K562 (cell line): ENCODE measurements around the gene LRRC19. TPM values are rescaled to one million over a fixed set of nuclear protein-coding genes. Genes with fewer than 3 reads are reported as not detected.

Source experiments
- ATAC-seq: fragments of 200-7000 bp; cut with Tn5 transposase; 3 replicates; pipeline ENCODE4 v1.9.1; 2020; ENCODE audit warnings: moderate library complexity
- BruUV-seq: library from RNA; stranded (reverse); fragments of 400-500 nt; replicated peaks from 2 replicates; lab custom pipeline; 2021; lab: Mats Ljungman, UMichigan
- CTCF ChIA-PET: fragments of 300-600 bp; formaldehyde crosslinking; extraction: SDS; loops from one replicate; lab custom pipeline; 2021; ENCODE audit warnings: low intra/inter-chr PET ratio; lab: Yijun Ruan, JAX
- POLR2A ChIA-PET: fragments of 300-600, 350-650 bp; sonication (Branson Sonifier 250); formaldehyde crosslinking; extraction: SDS; loops from one replicate; lab custom pipeline; 2021; ENCODE audit warnings: antibody characterized with exemption, inconsistent platforms; lab: Yijun Ruan, JAX
- DNase-seq, 4 experiments: peaks; one replicate each; pipeline versions ENCODE4 v3.0.0 to v3.0.0-alpha.2; 2011 to 2018; ENCODE audit warnings: low spot score in 3 of 4, mixed read lengths in 3 of 4; ENCODE audit errors: extremely low read depth in 1 of 4
- FAIRE-seq: peaks from 2 replicates; lab custom pipeline; 2011; peaks lifted over from hg19 to GRCh38; lab: Jason Lieb, UNC
- H2AFZ ChIP-seq: 2 replicates; pipeline ENCODE4 v1.6.0; 2011; ENCODE audit warnings: low read depth, low read length, control low read depth, inconsistent platforms
- H3K27ac ChIP-seq: fragments of 200-600 bp; 3 replicates; pipeline ENCODE4 v1.8.0; 2011; ENCODE audit warnings: low read depth, mild to moderate bottlenecking, control low read depth, inconsistent platforms, low read length, moderate library complexity, mixed read lengths; ENCODE audit errors: extremely low read depth
- H3K27me3 ChIP-seq, 2 experiments: fragments of 300-600 bp in 1 of 2; 2 replicates in 1 of 2; 3 replicates in 1 of 2; pipeline versions ENCODE4 v1.6.0 to v1.8.0; 2011; ENCODE audit warnings: inconsistent platforms in 2 of 2, low read length in 2 of 2, mild to moderate bottlenecking in 1 of 2, mixed read lengths in 1 of 2, moderate library complexity in 1 of 2; ENCODE audit not compliant: control insufficient read depth in 2 of 2, insufficient read depth in 2 of 2
- H3K36me3 ChIP-seq: fragments of 300-600 bp; 3 replicates; pipeline ENCODE4 v1.8.0; 2011; ENCODE audit warnings: mild to moderate bottlenecking, low read length, inconsistent platforms; ENCODE audit not compliant: control insufficient read depth, insufficient read depth
- H3K4me1 ChIP-seq, 2 experiments: fragments of 200-600 bp in 1 of 2; replicated peaks in 1 of 2; 2 replicates in 1 of 2; 3 replicates in 1 of 2; pipeline versions ENCODE4 v1.5.1 to v1.8.0; 2011; ENCODE audit warnings: inconsistent platforms in 2 of 2, low read length in 2 of 2, mild to moderate bottlenecking in 1 of 2, mixed read lengths in 1 of 2, moderate library complexity in 1 of 2; ENCODE audit not compliant: control insufficient read depth in 2 of 2, insufficient read depth in 2 of 2
- H3K4me2 ChIP-seq: 2 replicates; pipeline ENCODE4 v1.6.1; 2011; ENCODE audit warnings: low read length, control low read depth, inconsistent platforms, mixed read lengths; ENCODE audit not compliant: insufficient read depth
- H3K4me3 ChIP-seq: fragments of 200-600 bp; sonication (generic), shearing (Covaris generic); 2 replicates; pipeline ENCODE4 v1.5.1; 2016; ENCODE audit warnings: control low read depth, inconsistent platforms
- H3K79me2 ChIP-seq: fragments of 200-600 bp; 3 replicates; pipeline ENCODE4 v1.8.0; 2011; ENCODE audit warnings: low read length, inconsistent platforms; ENCODE audit not compliant: control insufficient read depth, insufficient read depth
- H3K9ac ChIP-seq, 2 experiments: 2 replicates each; pipeline versions ENCODE4 v1.6.0 to v1.6.1; 2011; ENCODE audit warnings: low read depth in 2 of 2, low read length in 2 of 2, control low read depth in 1 of 2, inconsistent platforms in 1 of 2, mild to moderate bottlenecking in 1 of 2, mixed read lengths in 1 of 2; ENCODE audit not compliant: insufficient read depth in 1 of 2
- H3K9me1 ChIP-seq: one replicate; pipeline ENCODE4 v1.6.0; 2011; ENCODE audit warnings: inconsistent platforms, mild to moderate bottlenecking, low read length, moderate library complexity; ENCODE audit not compliant: control insufficient read depth, insufficient read depth
- H3K9me3 ChIP-seq: replicated peaks from 2 replicates; pipeline ENCODE4 v1.5.1; 2011; ENCODE audit warnings: low read depth, low read length, inconsistent platforms; ENCODE audit not compliant: control insufficient read depth, insufficient read depth
- H4K20me1 ChIP-seq: replicated peaks from 2 replicates; pipeline ENCODE4 v1.6.1; 2011; ENCODE audit warnings: low read length, inconsistent platforms, mixed read lengths; ENCODE audit not compliant: control insufficient read depth, insufficient read depth
- C11orf30 ChIP-seq: fragments of 450-650 bp; IDR thresholded peaks from 2 replicates; pipeline ENCODE4 v1.6.1; 2016; ENCODE audit warnings: low read depth, mild to moderate bottlenecking
- CREBBP ChIP-seq: IDR thresholded peaks from one replicate; pipeline ENCODE4 v1.6.1; 2012; ENCODE audit warnings: low read depth, mild to moderate bottlenecking, control low read depth, inconsistent platforms, low read length
- CSDE1 ChIP-seq, 2 experiments: fragments of 450-650 bp; IDR thresholded peaks; 2 replicates each; pipeline ENCODE4 v1.6.1; 2016; ENCODE audit warnings: mild to moderate bottlenecking in 1 of 2
- CXXC5 ChIP-seq: fragments of 250-450 bp; sonication (Bioruptor Pico); IDR thresholded peaks from 2 replicates; pipeline ENCODE4 v1.8.0; 2022; ENCODE audit warnings: inconsistent platforms, mild to moderate bottlenecking, moderate library complexity
- DACH1 ChIP-seq: fragments of 450-650 bp; IDR thresholded peaks from 2 replicates; pipeline ENCODE4 v1.6.1; 2018; ENCODE audit not compliant: partially characterized antibody
- E2F4 ChIP-seq: sonication (generic); formaldehyde crosslinking; IDR thresholded peaks from 2 replicates; pipeline ENCODE4 v1.8.0; 2022; ENCODE audit warnings: mild to moderate bottlenecking, low read depth, missing genetic modification reagents
- HEY1 ChIP-seq: fragments of 250-450 bp; sonication (Bioruptor Pico); IDR thresholded peaks from 2 replicates; pipeline ENCODE4 v1.5.0; 2020; ENCODE audit warnings: mild to moderate bottlenecking, moderate library complexity, borderline replicate concordance
- MAFF ChIP-seq: IDR thresholded peaks from 2 replicates; pipeline ENCODE4 v1.6.1; 2012; ENCODE audit warnings: low read length, improper control_type of control experiment
- MAFG ChIP-seq: fragments of 450-650 bp; conservative IDR thresholded peaks from 2 replicates; pipeline ENCODE4 v1.6.1; 2016; ENCODE audit warnings: missing genetic modification characterization, missing compliant biosample characterization
- MAFK ChIP-seq: IDR thresholded peaks from 2 replicates; pipeline ENCODE4 v1.6.1; 2011; ENCODE audit warnings: low read length, improper control_type of control experiment
- NFE2 ChIP-seq: IDR thresholded peaks from 2 replicates; pipeline ENCODE4 v1.6.1; 2014; ENCODE audit warnings: antibody characterized with exemption, low read depth
- NFE2L1 ChIP-seq: fragments of 450-650 bp; IDR thresholded peaks from 2 replicates; pipeline ENCODE4 v1.6.1; 2016; ENCODE audit warnings: missing genetic modification characterization, low read depth, mild to moderate bottlenecking, missing compliant biosample characterization, moderate library complexity, borderline replicate concordance
- PYGO2 ChIP-seq: fragments of 450-650 bp; IDR thresholded peaks from 2 replicates; pipeline ENCODE4 v1.6.1; 2016; ENCODE audit warnings: mild to moderate bottlenecking, missing genetic modification characterization, moderate library complexity, missing compliant biosample characterization
- SIX5 ChIP-seq, 2 experiments: IDR thresholded peaks; 2 replicates each; pipeline ENCODE4 v1.6.1; 2011; ENCODE audit warnings: low read length in 2 of 2, borderline replicate concordance in 1 of 2, low read depth in 1 of 2, mild to moderate bottlenecking in 1 of 2, moderate library complexity in 1 of 2; ENCODE audit not compliant: insufficient read depth in 1 of 2
- STAG1 ChIP-seq: sonication (generic); formaldehyde crosslinking; IDR thresholded peaks from 2 replicates; pipeline ENCODE4 v1.5.0; 2020; ENCODE audit warnings: missing genetic modification reagents, borderline replicate concordance
- TARDBP ChIP-seq: fragments of 450-650 bp; IDR thresholded peaks from 2 replicates; pipeline ENCODE4 v1.6.1; 2016
- TBL1XR1 ChIP-seq, 2 experiments: IDR thresholded peaks; 2 replicates each; pipeline ENCODE4 v1.6.1; 2012; ENCODE audit warnings: improper control_type of control experiment in 2 of 2, low read length in 2 of 2, mild to moderate bottlenecking in 1 of 2
- ZBTB26 ChIP-seq: fragments of 450-650 bp; formaldehyde crosslinking; IDR thresholded peaks from 2 replicates; pipeline ENCODE4 v1.4.0; 2022; ENCODE audit warnings: missing genetic modification characterization
- ZNF316 ChIP-seq: fragments of 450-650 bp; IDR thresholded peaks from 2 replicates; pipeline ENCODE4 v1.6.1; 2016
- ZNF354B ChIP-seq: fragments of 250-450 bp; sonication (Bioruptor Pico); IDR thresholded peaks from 2 replicates; pipeline ENCODE4 v1.4.0; 2020
- ZNF76 ChIP-seq: fragments of 250-450 bp; sonication (Bioruptor Pico); IDR thresholded peaks from 2 replicates; pipeline ENCODE4 v1.4.0; 2020; ENCODE audit warnings: mild to moderate bottlenecking, moderate library complexity, borderline replicate concordance
- ZNF77 ChIP-seq: fragments of 250-450 bp; sonication (Bioruptor Pico); IDR thresholded peaks from 2 replicates; pipeline ENCODE4 v1.5.0; 2020
- in situ Hi-C: fragments of 300-500 bp; cut with MboI; formaldehyde crosslinking; loops from 4 replicates; pipeline ENCODE4 v1.15.0; 2018; ENCODE audit warnings: inconsistent platforms, mixed read lengths
- intact Hi-C: fragments of 100-400 bp; cut with micrococcal nuclease; formaldehyde crosslinking; loops from 2 replicates; pipeline ENCODE4 v1.14.2; 2022
- polyA plus RNA-seq, 8 experiments: library from polyadenylated mRNA; depleted of rRNA in 4 of 8; stranded (reverse) in 5 of 8; unstranded in 3 of 8; fragments of >200 nt; fragmentation: Nextera tagmentation in 2 of 8; fragmentation: Illumina TruSeq in 1 of 8; extraction: Ambion mirVana in 2 of 8; extraction: Trizol in 1 of 8; gene quantifications; 2 replicates each; pipeline versions ENCODE4 v1.2.1 to v1.2.3, GENCODE V29; 2011 to 2014; ENCODE audit warnings: inconsistent platforms in 1 of 8, missing spikeins in 1 of 8
- total RNA-seq, 7 experiments: library from RNA; depleted of rRNA in 6 of 7; stranded (reverse); fragments of >200 nt in 6 of 7; fragmentation: Illumina TruSeq in 2 of 7; extraction: Trizol in 2 of 7; gene quantifications; 2 replicates each; pipeline versions ENCODE4 v1.2.1 to v1.2.3, GENCODE V29; 2011 to 2021; ENCODE audit warnings: low replicate concordance in 1 of 7

Gene LRRC19
- total and polyA plus RNA-seq, 9 of the 15 experiments (the other 6 are each of a cell fraction or from before 2014, with no cell fraction given), result not detected

GRCh38 chr9:27019589-27019988, 14.1 kb upstream of the LRRC19 start:
- TF ChIP-seq MAFF (peak; percentile 83), ZNF77 (CRISPR knock-in tag) (no peak), STAG1 (CRISPR knock-in tag) (no peak), CXXC5 (CRISPR knock-in tag) (no peak), NFE2L1 (tag) (peak; percentile 14; the same call in 1 of the 2 replicates), DACH1 (peak; percentile 51), ZBTB26 (CRISPR knock-in tag) (no peak), C11orf30 (peak; percentile 83), MAFK (peak; percentile 82), ZNF354B (CRISPR knock-in tag) (no peak), NFE2 (peak; percentile 26; the same call in 1 of the 2 replicates), ZNF76 (CRISPR knock-in tag) (no peak), TBL1XR1 (IDR thresholded peaks at IDR 0.05; ENCODE audit: low read length in 2 of 2) (no peak), MAFG (peak; percentile 74), E2F4 (no peak), HEY1 (CRISPR knock-in tag) (no peak), CSDE1 (IDR thresholded peaks at IDR 0.05) (no peak), SIX5 (IDR thresholded peaks at IDR 0.05; ENCODE audit: borderline replicate concordance in 1 of 2, insufficient read depth in 1 of 2, low read depth in 1 of 2, low read length in 2 of 2) (no peak), PYGO2 (no peak), ZNF316 (peak; percentile 91), CREBBP (no peak), TARDBP (no peak)
- TF ChIP-seq, all 486 proteins: peak for 8
- ATAC-seq, result no peak

More at GRCh38 chr9:27019589-27019988, 14.1 kb upstream of the LRRC19 start:
- POLR2A ChIA-PET, result no interaction called here
- Histone ChIP-seq H2AFZ (no peak overlapping the region), H3K4me1 (no peaks in the 10 kb centered on the region), H4K20me1 (no peaks in the 10 kb centered on the region), H3K36me3 (no peaks in the 10 kb centered on the region), H3K9me1 (no peaks in the 10 kb centered on the region), H3K9ac (no peak overlapping the region), H3K79me2 (no peaks in the 10 kb centered on the region), H3K27ac (no peak overlapping the region), H3K9me3 (no peaks in the 10 kb centered on the region), H3K4me2 (no peak overlapping the region), H3K27me3 (no peaks in the 10 kb centered on the region), H3K4me3 (no peak overlapping the region)
- DNase-seq, result no peak
- no TSS peak for BruUV-seq
- no peak for FAIRE-seq
- intact Hi-C loops, result no loop called here
- in situ Hi-C loops, result no loop called here
- CTCF ChIA-PET, result no interaction called here
